GM19467 (cell line): Measurements from ENCODE around the gene SCYGR2.

Source experiments
- ATAC-seq: cut with Tn5 transposase; IDR thresholded peaks from one replicate; pipeline ENCODE4 v1.9.1; 2021; ENCODE audit warnings: mild to moderate bottlenecking, moderate library complexity; ENCODE audit not compliant: unreplicated experiment

Gene SCYGR2

GRCh38 chr2:227612546-227613271, 14.0 kb downstream of the SCYGR2 start:
- ATAC-seq, result no peak

GRCh38 chr2:227613272-227613660, 14.6 kb downstream of the SCYGR2 start:
- ATAC-seq, result no peak

GRCh38 chr2:227614246-227614645, 15.6 kb downstream of the SCYGR2 start:
- no peak for ATAC-seq

- no peak for ATAC-seq
Observed at GRCh38 chr2:227614740-227615139, 16.0 kb downstream of the SCYGR2 start, which contains the start of gene SCYGR3. Gene SCYGR3, minus strand, starts transcription at chr2:227614840. Its CDS starts 0 bp downstream, at chr2:227614840.

- no peak for ATAC-seq
Observed at GRCh38 chr2:227615181-227615580, 16.5 kb downstream of the SCYGR2 start.

GRCh38 chr2:227615906-227616305, 17.2 kb downstream of the SCYGR2 start:
- no peak for ATAC-seq

- ATAC-seq, result no peak
Observed at GRCh38 chr2:227616631-227617030, 17.9 kb downstream of the SCYGR2 start.

- ATAC-seq, result no peak
Observed at GRCh38 chr2:227617316-227618230, 18.9 kb downstream of the SCYGR2 start, which contains the start of gene SCYGR4. Gene SCYGR4, plus strand, starts transcription at chr2:227617498. Its CDS starts 0 bp downstream, at chr2:227617498.

DNA sequence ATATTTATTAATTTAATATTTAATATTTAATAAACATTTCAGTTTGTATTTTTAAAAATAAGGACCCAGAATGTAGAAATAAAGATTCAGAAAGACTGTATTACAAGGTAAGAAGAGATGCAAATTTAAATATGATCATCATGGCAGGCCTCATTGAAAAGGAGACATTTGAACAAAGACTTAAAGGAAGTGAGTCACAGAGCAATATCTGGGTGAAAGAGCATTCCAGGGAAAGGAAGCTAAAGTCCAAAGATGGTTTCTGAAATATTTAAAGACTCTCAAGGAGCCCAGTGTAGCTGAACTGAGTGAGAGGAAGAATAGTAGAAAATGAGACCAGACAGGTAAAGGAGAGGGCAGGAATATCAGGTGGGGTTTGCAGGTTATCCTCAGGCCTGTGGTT, 24.5 kb downstream of the SCYGR2 start:
- no peak for ATAC-seq

DNA sequence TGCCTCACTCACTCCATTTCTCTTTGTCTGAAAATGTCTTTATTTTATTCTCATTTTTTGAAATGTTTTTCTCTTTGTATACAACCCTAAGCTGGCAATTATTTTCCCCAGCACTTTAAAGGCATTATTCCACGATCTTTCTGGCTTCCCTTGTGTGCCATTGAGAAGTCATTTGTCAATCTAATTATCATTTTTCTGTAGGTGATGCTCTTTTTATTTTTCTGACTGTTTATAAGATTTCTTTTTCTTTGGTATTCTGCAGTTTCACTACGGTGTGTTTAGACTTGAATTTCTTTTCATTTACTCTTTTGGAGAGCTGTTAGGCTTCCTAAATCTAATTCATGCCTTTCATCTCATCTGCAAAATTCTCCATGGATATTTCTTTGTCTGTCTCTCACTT, 26.7 kb downstream of the SCYGR2 start:
- no peak for ATAC-seq

GRCh38 chr2:227626580-227627151, 28.0 kb downstream of the SCYGR2 start:
- ATAC-seq, result no peak

DNA sequence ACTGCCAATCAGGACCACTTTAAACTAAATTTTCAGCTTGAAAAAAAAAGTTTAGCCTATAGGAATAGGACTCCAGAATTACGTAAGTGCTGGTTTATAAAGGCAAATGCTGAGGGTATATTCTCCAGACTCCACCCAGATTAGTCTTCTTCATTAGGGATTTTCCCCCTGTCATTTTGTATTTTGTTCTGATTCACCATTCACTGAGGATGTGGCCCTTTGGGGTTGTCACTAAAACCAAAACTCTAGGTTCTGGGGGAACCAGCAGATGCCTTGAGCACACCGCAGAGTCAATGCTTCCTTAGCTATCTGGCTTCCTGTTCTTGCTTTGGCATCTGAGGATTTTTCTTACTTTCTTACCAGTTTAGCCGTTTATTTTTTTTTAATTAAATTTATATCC, 29.1 kb downstream of the SCYGR2 start:
- peak; percentile 69 for ATAC-seq

- ATAC-seq, result no peak
Observed at GRCh38 chr2:227629435-227629834, 30.7 kb downstream of the SCYGR2 start.

DNA sequence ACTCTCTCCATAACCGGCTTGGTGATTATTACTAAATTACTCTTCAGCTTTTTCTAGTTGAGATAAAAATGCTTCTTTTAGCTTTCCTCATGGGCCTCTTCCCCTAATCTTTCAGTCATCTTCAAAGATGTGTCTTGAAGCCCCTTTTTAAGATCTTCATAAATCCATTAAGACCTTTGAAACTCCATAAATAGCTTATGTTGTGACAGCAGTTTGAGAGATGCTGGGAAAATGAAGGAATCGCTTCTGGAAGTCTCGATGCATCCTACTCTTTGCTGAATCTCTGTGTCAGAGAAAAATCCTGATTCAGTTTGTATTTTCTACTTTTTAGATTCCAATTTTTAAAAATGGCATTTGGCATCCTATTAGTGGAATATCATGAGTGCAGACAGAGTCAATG, 31.6 kb downstream of the SCYGR2 start:
- no peak for ATAC-seq

GRCh38 chr2:227632827-227633226, 34.1 kb downstream of the SCYGR2 start:
- no peak for ATAC-seq

DNA sequence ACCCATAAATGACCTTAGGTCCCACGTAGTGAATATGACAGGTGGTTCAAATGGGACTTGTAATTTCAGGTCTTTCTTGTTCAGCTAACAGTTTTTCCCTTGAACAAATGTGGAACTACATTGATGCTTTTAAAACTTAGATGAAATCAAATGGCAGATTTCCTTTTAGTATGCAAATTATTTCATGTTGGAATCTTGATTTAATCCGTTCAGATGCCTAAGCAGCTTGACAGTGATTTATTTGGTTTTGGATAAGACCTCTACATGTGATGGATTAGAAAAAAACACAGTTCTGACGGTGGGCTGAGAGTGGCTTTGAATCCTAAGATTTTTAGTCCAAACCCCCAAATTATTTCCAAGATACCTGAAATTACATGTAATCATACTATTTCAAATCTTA, 35.5 kb downstream of the SCYGR2 start:
- ATAC-seq, result no peak

DNA sequence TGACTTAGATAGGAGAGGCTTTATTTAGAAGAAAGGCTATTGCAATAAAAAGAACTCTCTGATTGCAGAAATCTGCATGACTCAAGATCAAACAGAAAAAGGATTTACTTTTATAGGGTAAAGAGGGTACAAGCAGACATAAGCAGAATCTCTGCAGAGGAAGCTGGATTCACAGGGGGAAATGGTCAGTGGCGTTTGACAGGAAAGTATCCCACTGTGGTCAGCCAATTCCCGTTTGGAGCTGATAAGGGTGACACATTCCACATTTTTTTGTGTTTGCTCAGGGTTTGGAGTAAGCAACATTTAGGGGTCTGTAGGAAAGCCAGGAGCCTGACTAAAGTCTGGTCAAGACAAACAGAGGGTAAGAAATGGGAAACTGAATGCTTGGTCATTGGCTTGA, 44.0 kb downstream of the SCYGR2 start:
- ATAC-seq, result no peak

DNA sequence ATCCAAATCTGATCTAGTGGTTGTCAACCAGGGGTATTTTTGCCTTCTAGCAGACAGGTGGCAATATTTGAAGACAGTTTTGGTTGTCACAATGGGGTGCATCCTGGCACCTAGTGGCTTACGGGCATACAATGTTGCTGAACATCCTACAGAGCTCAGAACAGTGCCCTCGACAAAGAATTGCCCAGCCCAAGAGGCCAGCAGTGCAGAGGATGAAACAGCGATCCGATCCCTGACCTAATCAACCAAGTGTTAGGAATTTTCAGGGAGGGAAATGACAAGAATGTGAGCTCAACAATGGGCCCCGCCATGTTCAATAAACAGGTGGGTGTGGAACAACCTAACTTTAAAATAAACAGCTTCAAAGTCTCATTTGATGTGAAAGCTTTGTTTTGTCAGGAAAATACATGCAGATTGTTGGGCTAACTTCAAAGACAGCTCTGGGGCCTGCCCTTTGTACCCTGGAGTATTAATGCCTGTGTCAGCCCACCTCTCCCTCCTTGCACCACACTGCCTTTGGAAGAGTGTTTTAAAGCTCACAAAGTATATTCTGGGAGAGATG, 45.4 kb downstream of the SCYGR2 start:
- ATAC-seq, result no peak
